ENCODE measurements around the gene FOXF1. TPM values are rescaled to one million over a fixed set of nuclear protein-coding genes. Genes with fewer than 3 reads are reported as not detected.

Gene FOXF1
- total and polyA plus RNA-seq, 8 donors: 21.7 to 51.1 (median 41.0) TPM

DNA sequence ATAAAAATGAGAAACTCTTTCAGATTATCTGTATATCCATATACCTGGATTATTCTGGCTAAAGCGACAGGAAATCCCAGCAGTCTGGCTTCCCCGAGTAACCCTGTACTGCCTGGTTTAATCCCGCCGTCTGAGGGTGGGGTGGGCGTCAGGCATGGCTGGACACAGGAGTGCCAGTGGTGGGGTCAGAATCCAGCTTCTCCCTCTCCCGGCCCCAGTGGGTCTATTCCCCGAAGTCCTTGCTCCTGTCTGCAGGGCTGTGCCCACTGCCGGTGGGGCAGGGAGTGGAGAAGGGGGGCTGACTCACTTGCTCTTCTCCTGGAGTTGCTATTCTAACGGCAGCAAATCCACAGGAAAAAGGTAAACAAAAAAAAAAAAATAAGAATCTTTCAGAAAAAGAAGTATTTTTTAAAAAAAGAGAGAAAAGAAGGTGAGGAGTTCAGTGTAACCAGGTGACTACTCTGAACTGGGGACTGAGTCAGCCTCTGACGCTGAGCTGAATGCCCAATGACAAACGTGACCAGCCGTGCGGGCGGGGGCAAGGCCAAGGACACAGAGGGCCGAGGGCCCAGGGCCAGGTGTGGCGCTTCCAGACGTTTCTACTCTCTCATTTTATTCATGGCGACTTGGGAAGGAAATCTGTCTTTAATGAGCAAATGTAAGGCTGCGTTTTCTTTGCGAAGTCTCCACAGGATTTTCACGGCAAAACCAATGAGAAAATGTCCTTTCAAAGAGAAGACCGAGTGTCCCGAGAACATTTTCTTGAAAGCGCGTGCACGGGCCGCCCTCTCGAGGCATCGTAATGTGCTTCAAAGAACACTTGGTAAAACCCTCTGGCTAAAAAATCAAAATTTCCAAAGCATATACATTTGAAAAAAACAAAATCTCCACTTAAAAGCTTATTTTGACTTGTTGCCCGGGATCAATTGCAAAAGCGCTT, 20.2 kb downstream of the FOXF1 start:
- intact Hi-C loops (cut with DNase I): no loop called here
- Histone ChIP-seq H3K9me3 (no peaks in the 10 kb centered on the region), H3K4me3 (no peak overlapping the region), H3K36me3 (peaks cover 0 to 29% of the 10 kb centered on the region in 2 donors), H3K27me3 (no peaks in the 10 kb centered on the region), H3K4me1 (no peaks in the 10 kb centered on the region), H3K27ac (no peak overlapping the region)
- ATAC-seq: no peak
- TF ChIP-seq, protein P1, sequence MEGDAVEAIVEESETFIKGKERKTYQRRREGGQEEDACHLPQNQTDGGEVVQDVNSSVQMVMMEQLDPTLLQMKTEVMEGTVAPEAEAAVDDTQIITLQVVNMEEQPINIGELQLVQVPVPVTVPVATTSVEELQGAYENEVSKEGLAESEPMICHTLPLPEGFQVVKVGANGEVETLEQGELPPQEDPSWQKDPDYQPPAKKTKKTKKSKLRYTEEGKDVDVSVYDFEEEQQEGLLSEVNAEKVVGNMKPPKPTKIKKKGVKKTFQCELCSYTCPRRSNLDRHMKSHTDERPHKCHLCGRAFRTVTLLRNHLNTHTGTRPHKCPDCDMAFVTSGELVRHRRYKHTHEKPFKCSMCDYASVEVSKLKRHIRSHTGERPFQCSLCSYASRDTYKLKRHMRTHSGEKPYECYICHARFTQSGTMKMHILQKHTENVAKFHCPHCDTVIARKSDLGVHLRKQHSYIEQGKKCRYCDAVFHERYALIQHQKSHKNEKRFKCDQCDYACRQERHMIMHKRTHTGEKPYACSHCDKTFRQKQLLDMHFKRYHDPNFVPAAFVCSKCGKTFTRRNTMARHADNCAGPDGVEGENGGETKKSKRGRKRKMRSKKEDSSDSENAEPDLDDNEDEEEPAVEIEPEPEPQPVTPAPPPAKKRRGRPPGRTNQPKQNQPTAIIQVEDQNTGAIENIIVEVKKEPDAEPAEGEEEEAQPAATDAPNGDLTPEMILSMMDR (IDR thresholded peaks at IDR 0.05): no peak
- DNase-seq: peak in 1 of 4 donors; percentile 57

GRCh38 chr16:86531191-86531545, 20.8 kb downstream of the FOXF1 start:
- H3K27me3 ChIP-seq: no peaks in the 10 kb centered on the region
- H3K4me1 ChIP-seq: no peaks in the 10 kb centered on the region
- DNase-seq: peak in 3 of 4 donors; percentile 77 to 93 (median 83)
- ATAC-seq: peak; percentile 57
- H3K36me3 ChIP-seq: peaks cover 0 to 30% of the 10 kb centered on the region in 2 donors
- H3K27ac ChIP-seq: no peak overlapping the region
- TF ChIP-seq, protein P1 (IDR thresholded peaks at IDR 0.05): no peak
- intact Hi-C loops (cut with DNase I): no loop called here
- H3K4me3 ChIP-seq: no peak overlapping the region
- no peaks in the 10 kb centered on the region for H3K9me3 ChIP-seq

- intact Hi-C loops (cut with DNase I): no loop called here
- peak; percentile 8 for ATAC-seq
These were observed 21.6 kb downstream of the FOXF1 start for GRCh38 chr16:86531641-86532525.

DNA sequence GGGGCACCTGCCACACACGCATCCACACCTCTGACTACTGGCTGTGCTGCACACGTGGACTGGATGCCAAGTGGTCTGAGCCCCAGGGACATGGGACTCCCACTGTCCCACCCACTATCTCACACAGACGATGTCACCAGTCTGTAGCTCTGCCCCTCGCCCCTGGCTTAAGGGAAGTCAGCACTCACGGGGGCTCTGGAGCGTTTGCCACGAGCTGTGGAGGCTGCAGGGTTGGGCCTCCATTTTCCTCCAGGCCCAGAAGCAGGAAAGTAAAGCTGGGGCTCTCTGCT, 22.1 kb downstream of the FOXF1 start:
- H3K4me3 ChIP-seq: no peak overlapping the region
- no peak overlapping the region for H3K27ac ChIP-seq
- peaks cover 0 to 43% of the 10 kb centered on the region in 2 donors for H3K36me3 ChIP-seq
- ATAC-seq (no peak), DNase-seq (no peak)
- no peaks in the 10 kb centered on the region for H3K4me1 ChIP-seq
- no peaks in the 10 kb centered on the region for H3K9me3 ChIP-seq
- TF ChIP-seq, protein P1 (IDR thresholded peaks at IDR 0.05): no peak
- intact Hi-C loops (cut with DNase I): no loop called here
- no peaks in the 10 kb centered on the region for H3K27me3 ChIP-seq

More at GRCh38 chr16:86531641-86532525, 21.6 kb downstream of the FOXF1 start:
- Histone ChIP-seq H3K4me1 (no peaks in the 10 kb centered on the region), H3K27ac (no peak overlapping the region), H3K9me3 (no peaks in the 10 kb centered on the region), H3K4me3 (no peak overlapping the region), H3K36me3 (peaks cover 0 to 37% of the 10 kb centered on the region in 2 donors), H3K27me3 (no peaks in the 10 kb centered on the region)
- DNase-seq: peak in 1 of 4 donors; percentile 78
- TF ChIP-seq, protein P1 (IDR thresholded peaks at IDR 0.05): no peak

- intact Hi-C loops (cut with DNase I): no loop called here
- Histone ChIP-seq H3K9me3 (no peaks in the 10 kb centered on the region), H3K36me3 (peaks cover 0 to 49% of the 10 kb centered on the region in 2 donors), H3K27me3 (no peaks in the 10 kb centered on the region), H3K27ac (no peak overlapping the region), H3K4me1 (no peaks in the 10 kb centered on the region), H3K4me3 (no peak overlapping the region)
- DNase-seq (peak in 1 of 4 donors; percentile 36), ATAC-seq (no peak)
- TF ChIP-seq, protein P1 (IDR thresholded peaks at IDR 0.05): no peak
These were observed 22.7 kb downstream of the FOXF1 start for GRCh38 chr16:86533076-86533475.
